Measurements from ENCODE around the gene MBOAT7. TPM values are rescaled to one million over a fixed set of nuclear protein-coding genes. Genes with fewer than 3 reads are reported as not detected.

MBOAT7 gene
- polyA plus RNA-seq, 3 donors, result 56.8 to 85.9 (median 80.3) TPM

DNA sequence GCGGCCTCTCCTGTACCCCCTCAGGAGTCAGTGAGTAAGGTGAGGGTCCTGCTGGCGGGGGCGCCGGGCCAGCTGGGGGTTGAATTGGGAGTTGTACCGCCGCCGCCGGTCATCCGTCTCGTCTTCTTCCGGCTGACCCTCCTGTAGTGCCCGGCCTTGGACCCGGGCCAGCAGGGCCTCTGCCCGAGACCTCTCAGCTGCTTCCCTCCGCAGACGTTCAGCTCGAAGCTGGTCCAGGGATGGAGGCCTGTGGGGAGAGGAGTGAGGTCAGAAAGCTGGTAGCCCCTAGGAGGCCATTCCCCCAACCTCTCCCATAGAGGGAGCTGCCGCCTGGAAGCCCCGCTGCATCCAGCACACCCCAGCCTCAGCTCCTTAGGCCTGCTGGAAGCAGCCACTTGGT lies 33.7 kb downstream of the MBOAT7 start:
- DNase-seq (ENCODE audit: extremely low read depth in 1 of 11, low read depth in 9 of 11, low spot score in 4 of 11), result no peak

DNA sequence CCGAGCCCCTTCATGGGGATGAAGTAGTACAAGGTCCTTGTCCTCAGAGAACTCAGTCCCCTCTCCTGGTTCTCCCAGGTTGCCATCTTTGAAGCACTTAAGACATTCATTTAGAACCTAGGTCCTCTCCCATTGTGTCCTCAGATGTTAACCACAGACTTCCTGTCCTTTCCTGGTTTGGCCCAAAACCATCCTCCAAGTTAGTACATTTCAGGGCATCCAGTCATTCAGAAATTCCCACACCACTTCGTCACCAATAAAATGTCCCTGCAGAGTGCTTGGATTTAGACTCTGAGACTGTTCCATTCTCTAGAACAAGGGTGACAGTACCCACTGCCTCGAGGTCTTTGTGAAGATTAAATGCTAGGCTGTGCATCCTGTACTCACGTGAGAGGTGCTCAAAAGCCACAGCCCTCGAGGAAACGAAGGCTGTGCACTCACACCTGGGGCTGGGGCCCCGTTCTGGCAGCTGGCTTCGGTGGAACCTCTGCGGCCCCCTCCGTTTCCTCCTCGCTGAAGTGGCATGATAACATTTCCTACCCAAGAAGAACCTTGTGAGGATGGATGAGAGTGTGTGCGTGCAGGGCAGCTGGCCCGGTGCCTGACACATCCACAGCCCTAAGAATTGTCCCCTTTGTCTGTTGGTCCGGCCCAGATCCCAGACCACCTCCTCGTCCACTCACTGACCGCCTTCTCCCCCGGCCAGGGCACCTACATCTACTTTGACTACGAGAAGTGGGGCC lies 34.6 kb downstream of the MBOAT7 start:
- DNase-seq (ENCODE audit: extremely low read depth in 1 of 11, low read depth in 9 of 11, low spot score in 4 of 11), result no peak

DNA sequence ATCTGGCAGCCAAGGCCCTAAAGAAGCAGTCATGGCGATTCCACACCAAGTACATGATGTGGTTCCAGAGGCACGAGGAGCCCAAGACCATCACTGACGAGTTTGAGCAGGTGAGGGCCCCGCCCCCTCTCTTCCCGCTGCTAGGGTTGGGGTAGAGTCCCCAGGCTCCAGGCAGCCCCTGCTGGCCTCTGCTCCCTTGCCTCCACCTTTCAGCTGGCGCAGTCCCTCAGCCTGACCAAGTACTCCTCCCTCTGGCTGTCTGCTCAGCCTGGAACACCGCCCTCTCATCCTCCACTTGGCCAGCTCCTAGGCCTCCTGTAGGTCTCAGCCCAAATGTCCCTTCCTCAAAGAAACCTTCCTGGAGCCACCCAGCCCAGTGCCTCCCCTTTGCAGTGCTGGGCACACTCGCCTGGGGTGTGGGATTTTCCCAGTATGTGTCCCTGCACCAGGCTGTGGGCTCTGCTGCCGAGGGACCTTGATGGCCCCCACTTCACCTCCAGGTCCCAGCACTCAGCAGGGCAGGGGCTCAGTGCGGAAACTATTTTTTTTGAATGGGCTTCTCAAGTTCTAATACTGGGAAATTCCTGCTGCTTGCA lies 35.6 kb downstream of the MBOAT7 start:
- no peak for DNase-seq (ENCODE audit: extremely low read depth in 1 of 11, low read depth in 9 of 11, low spot score in 4 of 11)

DNA sequence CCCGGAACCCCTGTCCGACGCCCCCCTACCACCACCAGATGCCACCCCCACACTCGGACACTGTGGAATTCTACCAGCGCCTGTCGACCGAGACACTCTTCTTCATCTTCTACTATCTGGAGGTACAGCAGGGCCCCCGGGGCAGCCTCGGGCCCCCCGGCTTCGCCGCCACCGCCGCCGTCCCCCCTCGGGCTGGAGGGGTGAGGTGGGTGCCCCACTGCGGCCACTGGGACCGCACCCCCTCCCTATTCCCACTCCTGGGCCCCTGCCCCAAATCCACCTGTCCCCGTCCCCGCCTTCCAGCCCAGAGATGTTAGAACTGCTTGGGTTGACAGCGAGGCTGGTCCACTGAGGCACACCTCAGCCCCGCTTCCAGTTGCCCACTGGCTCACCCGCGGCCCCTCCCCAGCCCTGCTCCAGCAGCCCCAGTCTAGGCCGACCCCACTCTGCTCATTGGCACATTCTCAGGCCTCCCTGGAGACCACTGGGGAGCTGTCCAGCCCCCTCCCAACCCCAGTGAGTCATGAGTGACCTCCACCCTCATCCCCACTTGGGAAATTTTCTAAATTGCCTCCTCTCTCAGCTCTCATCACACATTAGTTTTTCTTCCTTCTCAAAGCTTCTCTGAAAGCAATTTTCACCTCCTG lies 36.4 kb downstream of the MBOAT7 start:
- no peak for DNase-seq (ENCODE audit: extremely low read depth in 1 of 11, low read depth in 9 of 11, low spot score in 4 of 11)

DNA sequence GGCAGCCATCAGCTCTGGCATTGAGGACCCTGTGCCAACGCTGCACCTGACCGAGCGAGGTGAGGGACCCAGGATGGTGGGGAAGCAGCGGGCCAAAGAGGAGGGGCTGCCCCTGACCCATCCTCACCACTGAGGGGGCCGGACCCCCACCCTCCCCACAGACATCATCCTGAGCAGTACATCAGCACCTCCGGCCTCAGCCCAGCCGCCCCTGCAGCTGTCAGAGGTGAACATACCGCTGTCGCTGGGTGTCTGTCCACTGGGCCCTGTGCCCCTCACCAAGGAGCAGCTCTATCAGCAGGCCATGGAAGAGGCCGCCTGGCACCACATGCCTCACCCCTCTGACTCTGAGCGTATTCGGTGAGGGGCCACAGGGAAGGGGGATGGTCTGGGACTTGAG lies 37.1 kb downstream of the MBOAT7 start:
- DNase-seq (ENCODE audit: extremely low read depth in 1 of 11, low read depth in 9 of 11, low spot score in 4 of 11), result no peak

DNA sequence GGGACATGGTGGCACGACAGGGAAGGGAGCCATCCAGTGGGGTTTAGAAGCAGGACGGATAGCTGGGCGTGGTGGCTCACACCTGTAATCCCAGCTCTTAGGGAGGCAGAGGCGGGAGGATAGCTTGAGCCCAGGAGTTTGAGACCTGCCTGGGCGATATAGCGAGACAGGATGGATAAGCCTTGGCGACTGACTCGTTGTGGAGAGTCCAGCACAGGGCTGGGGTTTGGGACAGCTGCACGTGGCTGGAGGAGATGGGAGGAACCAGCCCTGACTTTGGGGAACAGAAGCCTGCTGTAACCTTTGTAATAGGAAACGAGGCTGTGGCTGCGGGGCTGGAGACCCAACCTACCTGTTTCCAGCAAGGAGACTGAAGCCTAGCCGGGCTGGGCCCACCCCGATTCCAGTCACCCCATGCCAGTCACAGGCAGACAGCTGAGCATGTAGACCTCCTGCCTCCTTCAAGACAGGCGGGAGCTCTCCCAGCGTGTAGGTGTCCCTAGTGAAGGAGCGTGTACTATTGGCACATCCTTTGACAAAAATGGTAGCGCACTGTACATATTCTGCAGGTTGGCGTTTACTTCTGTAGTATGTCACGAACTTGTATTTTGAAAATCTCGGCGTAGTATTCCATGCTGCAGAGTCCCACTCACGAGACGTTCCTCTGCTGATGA lies 37.9 kb downstream of the MBOAT7 start:
- DNase-seq (ENCODE audit: extremely low read depth in 1 of 11, low read depth in 9 of 11, low spot score in 4 of 11), result no peak

DNA sequence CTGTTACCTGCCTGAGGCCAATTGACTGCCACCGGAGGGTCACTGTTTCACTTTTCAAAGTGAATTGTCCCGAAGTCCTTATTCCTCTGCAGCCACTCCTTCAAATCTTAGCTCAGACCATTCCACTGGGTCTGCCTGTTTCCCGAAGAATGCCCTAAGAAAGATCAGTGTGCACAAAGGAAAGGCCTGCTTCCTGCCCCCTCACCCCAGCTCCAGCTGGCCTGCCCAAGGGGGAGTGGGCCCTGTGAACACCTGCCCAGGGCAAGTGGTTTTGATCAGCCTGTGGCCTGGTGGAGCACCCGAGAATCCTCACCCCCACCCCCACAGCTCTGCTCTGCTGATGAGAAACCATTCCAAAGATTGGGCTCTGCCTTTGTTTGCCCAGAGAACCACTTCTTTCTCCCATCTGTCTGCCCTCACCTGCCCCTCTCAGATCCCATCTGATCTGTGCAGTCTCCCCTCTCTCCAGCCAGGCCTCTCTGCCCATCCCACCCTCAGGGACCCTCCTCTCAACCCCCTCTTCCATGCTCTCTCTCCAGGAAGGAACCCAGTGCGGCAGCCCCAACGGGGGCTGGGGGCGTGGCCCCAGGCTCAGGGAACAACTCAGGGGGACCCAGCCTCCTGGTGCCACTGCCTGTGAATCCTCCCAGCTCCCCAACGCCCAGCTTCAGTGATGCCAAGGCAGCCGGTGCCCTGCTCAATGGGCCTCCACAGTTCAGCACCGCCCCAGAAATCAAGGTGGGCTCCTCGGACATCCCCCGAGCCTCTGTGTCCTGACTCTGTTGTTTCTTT lies 40.2 kb downstream of the MBOAT7 start:
- no peak for DNase-seq (ENCODE audit: extremely low read depth in 1 of 11, low read depth in 9 of 11, low spot score in 4 of 11)

DNA sequence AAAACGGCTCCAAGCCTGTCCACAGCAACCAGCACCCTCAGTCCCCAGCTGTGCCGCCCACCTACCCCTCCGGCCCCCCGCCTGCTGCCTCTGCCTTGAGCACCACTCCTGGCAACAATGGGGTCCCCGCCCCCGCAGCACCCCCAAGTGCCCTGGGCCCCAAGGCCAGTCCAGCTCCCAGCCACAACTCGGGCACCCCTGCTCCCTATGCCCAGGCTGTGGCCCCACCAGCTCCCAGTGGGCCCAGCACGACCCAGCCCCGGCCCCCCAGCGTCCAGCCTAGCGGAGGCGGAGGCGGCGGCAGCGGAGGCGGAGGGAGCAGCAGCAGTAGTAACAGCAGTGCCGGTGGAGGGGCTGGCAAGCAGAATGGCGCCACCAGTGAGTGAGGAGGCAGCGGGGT lies 41.2 kb downstream of the MBOAT7 start:
- DNase-seq (ENCODE audit: extremely low read depth in 1 of 11, low read depth in 9 of 11, low spot score in 4 of 11), result no peak

DNA sequence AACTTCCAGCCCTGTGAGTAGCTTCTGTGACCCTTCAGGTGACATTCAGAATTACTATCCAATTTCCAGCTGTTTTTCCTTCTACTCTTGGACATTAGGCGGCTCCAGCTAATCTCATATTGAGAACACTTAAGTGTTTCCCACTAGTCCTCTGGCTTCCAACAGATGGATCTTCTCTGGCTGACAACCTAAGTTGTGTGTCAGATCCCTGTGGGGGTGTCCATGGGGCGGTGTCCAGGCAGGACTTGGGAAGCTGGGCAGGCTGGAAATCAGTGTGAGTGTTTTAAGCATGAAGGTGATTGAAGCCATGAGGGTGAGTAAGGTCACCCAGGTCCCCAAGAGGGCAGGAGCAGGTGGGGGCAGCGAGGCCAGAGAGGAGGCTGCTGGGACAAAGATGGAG lies 41.7 kb downstream of the MBOAT7 start:
- DNase-seq (ENCODE audit: extremely low read depth in 1 of 11, low read depth in 9 of 11, low spot score in 4 of 11), result peak in 5 of 11 donors; percentile 61 to 72 (median 70)

DNA sequence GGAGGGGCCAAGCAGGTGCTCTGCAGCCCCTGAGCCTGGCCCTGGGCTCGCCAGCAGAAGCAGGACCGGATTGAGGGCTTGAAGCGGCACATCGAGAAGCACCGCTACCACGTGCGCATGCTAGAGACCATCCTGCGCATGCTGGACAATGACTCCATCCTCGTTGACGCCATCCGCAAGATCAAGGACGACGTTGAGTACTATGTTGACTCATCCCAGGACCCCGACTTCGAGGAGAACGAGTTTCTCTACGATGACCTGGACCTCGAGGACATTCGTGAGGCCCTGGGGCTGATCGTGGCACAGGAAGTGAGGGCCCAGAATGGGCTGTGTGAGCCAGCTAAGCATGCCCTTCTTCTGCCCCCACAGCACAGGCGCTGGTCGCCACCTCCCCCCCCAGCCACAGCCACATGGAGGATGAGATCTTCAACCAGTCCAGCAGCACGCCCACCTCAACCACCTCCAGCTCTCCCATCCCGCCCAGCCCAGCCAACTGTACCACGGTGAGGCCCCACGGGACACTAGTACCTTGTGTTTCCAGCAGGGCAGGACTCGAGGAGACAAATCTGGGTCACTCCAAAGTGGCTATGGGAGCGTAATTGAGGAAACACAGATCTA lies 43.7 kb downstream of the MBOAT7 start:
- no peak for DNase-seq (ENCODE audit: extremely low read depth in 1 of 11, low read depth in 9 of 11, low spot score in 4 of 11)

DNA sequence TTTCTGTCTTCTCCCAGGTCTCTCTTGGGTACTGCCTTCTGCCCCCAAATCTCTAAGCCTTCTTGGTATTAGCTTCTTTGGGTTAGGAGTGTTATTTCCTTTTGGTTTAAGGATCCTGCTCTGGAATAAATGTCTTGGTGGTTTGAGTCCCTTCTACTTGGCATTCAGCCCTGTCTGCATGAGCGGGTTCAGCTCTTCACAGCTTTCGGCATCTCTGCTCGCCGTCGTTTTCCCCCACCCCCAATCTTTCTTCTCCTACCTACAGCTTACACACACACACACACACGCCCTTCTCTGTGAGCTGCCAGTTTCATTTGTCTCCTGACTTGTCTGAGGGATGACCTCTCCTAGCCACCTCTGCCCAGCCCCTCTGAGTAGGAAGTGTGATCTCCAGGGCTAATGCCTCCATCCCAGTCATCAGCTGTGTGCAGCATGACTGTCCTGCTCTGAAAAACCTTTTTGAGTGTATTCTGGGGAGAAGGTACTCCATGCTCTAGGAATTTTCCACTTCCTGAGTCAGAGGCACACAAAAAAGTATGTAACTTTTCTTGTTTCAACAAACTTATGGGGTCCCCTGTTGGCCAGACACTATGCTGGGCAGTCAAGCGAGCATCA lies 47.1 kb downstream of the MBOAT7 start:
- DNase-seq (ENCODE audit: extremely low read depth in 1 of 11, low read depth in 9 of 11, low spot score in 4 of 11), result no peak

DNA sequence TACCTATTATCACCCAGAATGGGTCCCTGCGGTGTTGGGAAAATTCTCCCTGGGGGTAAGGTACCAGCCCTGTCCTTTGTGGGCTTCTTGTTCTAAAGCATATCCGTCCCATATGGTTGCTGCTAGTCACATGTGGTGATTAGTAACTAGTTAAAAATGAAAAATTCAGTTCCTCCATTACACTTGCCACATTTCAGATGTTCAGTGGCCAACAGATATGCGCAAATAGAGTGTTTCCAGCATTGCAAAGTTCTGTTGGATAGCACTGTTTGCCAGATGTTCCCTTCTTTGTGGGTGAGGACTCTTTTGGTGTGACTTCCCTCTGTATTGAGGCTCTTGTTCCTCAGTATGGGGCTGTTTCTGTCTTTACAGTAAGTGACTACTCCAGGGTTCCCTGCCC lies 48.0 kb downstream of the MBOAT7 start:
- no peak for DNase-seq (ENCODE audit: extremely low read depth in 1 of 11, low read depth in 9 of 11, low spot score in 4 of 11)

DNA sequence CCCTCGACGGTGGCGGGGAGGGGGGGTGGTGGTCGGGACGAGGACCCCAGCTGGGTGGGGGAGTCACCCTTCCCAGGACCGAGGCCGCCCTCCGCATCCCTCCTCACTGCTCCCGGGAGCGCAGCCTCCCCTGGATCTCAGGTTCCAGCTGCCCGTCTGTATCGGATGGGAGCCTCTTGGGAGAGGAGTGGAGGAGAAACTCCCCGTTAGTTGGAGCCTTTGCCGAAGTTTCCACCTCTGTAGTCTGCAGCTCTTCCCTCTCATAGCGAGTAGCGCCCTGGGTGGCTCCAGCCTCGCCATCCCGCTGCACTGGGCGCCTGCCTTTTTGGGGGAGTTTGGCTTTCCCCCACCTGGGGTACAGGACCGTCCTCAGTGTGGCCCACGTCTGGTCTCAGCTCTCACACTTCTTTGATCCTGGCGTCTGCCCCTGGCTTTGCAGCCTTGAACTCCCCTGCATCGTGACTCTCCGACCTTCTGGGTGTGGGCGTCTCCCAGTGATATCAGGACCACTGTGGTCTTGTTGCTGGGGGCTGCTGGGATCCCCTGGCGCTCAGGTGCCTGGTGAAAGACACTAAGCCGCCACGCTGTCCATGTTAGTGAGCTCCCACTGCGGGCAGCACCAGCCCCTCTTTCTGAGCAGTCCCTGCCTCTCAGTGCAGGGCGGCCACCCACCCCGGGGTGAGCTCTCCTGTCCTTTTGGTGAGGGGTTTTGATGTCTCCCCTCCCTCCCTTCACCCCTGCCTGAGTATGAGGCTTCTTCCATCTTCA lies 50.7 kb downstream of the MBOAT7 start:
- DNase-seq (ENCODE audit: extremely low read depth in 1 of 11, low read depth in 9 of 11, low spot score in 4 of 11), result no peak

DNA sequence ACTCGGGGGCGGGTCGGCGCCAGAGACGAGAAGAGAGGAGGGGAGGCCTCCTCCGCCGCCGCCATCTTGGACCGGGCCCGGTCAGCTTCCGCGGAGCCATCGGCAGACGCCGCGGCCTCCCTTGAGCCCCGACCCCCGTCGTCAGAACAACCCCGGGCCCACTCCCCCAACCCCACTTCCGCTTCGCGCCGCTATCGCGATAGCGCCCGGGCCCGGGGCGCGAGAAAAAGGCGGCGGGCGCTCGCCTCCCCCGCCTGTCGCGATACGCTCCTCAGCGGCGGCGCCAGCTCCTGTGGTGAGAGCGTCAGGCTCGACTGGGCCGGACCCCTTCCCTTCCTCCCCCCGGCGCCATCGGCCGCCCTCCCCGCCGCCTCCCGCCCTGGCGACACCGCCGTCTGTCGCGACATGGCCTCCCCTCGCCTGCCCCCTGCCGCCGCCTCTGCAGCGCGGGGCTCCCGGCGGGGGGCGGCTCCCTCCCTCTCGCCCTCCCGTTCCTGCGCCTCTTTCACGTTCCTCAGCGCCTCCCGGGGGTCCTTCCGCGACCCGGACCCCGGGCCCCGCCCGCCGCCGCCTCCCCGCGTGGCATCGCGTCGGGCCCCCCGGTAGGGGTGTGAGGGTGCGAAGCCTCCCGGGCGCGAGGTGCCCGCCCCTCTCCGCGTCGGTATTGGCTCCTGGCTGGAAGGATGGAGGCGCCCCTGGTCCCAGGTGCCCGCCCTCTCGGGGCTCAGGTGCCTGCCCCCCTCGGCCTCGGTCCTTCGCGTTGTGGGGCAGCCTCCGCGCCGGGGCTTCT lies 51.5 kb downstream of the MBOAT7 start, which contains the start of gene CNOT3:
CNOT3 (plus strand) TSS at position 64 of the 790 bp plus-strand sequence. CDS start 5,217 bp downstream, outside the sequence.
- DNase-seq (ENCODE audit: extremely low read depth in 1 of 11, low read depth in 9 of 11, low spot score in 4 of 11), result no peak

DNA sequence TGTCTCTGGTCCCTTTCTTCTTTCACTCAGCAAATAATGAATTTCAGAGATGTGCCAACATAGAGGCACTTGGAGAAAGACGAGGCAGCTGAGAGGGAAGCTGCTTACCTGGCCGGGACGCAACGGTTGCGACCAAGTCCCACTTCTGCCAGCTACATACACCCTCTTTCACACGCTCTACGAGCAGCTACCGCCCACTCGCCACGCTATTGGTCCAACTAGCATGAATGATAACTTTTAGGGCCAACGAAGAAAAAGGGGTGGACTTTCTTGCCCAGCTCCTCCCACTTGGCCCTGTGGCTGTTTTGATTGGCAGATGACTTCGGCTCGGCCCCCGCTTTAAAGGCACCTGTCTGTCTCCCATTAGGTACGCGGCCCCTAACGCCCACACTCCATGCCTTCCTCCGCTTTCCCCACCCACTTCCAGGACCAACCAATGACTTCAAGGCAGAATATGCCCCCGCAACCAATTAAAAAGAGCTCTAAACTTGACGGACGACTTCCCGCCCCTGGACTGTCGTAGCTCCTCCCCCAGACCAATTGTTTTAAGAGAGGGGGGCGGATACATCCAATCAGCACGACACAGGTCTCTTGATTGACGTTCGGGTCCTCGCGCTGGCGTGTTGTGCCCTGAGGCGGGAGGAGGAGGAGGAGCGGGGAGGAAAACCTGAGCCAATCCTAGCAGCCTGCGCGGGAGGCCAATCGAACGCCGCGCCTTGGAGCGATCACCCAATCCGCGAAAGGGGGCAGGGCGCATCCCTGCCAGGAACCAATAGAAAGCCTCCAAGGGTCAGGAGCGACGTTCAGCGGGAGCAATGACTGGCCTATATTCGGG lies 52.3 kb downstream of the MBOAT7 start:
- peak; percentile 98 to 100 (median 100) for DNase-seq (ENCODE audit: extremely low read depth in 1 of 11, low read depth in 9 of 11, low spot score in 4 of 11)
